IMR-90 (cell line): ENCODE results near the gene C12orf57.

Experiments used
- ELK1 ChIP-seq: fragments of 150-350 bp; IDR thresholded peaks from 2 replicates; pipeline ENCODE4 v1.6.1; 2016; ENCODE audit warnings: low read depth, mild to moderate bottlenecking, low read length, moderate library complexity, borderline replicate concordance
- MAZ ChIP-seq: IDR thresholded peaks from 2 replicates; pipeline ENCODE4 v1.6.1; 2012; ENCODE audit warnings: low read depth, mild to moderate bottlenecking, low read length, improper control_type of control experiment, moderate library complexity, borderline replicate concordance
- POLR2A ChIP-seq: IDR thresholded peaks from 2 replicates; pipeline ENCODE4 v1.6.1; 2012; ENCODE audit warnings: mild to moderate bottlenecking, low read depth, low read length
- USF2 ChIP-seq: fragments of 150-350 bp; IDR thresholded peaks from 2 replicates; pipeline ENCODE4 v1.6.1; 2017; ENCODE audit warnings: mild to moderate bottlenecking, antibody characterized with exemption, low read length, low read depth
- TF ChIP-seq, protein P1 (sequence below): conservative IDR thresholded peaks from 2 replicates; pipeline ENCODE4 v1.5.1; 2012; ENCODE audit warnings: mild to moderate bottlenecking, low read depth, low read length, improper control_type of control experiment

DNA sequence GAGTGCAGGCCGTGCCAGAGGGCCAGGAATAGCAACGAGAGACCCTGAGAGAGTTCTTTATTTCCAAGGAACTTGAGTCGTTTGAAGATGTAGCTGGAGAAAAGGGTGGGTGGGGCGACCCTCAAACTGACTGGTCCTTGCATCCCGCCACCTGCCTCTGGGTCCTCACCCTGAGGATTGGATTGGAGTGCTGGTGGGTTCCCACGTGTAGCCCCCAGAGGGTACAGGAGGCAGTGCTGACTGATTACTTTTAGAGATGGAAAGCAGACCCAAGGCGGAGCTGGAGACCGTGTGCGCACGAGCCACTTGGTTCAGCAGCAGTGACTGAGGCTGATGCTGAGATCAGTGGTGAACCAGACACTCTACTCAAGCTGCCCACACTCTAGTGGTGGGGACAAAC lies 33.8 kb downstream of the C12orf57 start:
- no peak for TF ChIP-seq POLR2A
- TF ChIP-seq USF2 = no peak
- TF ChIP-seq ELK1 = no peak
- TF ChIP-seq, protein P1, sequence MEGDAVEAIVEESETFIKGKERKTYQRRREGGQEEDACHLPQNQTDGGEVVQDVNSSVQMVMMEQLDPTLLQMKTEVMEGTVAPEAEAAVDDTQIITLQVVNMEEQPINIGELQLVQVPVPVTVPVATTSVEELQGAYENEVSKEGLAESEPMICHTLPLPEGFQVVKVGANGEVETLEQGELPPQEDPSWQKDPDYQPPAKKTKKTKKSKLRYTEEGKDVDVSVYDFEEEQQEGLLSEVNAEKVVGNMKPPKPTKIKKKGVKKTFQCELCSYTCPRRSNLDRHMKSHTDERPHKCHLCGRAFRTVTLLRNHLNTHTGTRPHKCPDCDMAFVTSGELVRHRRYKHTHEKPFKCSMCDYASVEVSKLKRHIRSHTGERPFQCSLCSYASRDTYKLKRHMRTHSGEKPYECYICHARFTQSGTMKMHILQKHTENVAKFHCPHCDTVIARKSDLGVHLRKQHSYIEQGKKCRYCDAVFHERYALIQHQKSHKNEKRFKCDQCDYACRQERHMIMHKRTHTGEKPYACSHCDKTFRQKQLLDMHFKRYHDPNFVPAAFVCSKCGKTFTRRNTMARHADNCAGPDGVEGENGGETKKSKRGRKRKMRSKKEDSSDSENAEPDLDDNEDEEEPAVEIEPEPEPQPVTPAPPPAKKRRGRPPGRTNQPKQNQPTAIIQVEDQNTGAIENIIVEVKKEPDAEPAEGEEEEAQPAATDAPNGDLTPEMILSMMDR = no peak
- TF ChIP-seq MAZ = no peak
